H1 (cell line): ENCODE data around the gene OR6C6.

Source experiments
- POLR2AphosphoS5 ChIP-seq: IDR thresholded peaks from 2 replicates; pipeline ENCODE4 v1.6.1; 2011; ENCODE audit warnings: low read depth, low read length
- TF ChIP-seq, protein P1 (sequence below): IDR thresholded peaks from 2 replicates; pipeline ENCODE4 v1.6.1; 2011; ENCODE audit warnings: low read length, improper control_type of control experiment

DNA sequence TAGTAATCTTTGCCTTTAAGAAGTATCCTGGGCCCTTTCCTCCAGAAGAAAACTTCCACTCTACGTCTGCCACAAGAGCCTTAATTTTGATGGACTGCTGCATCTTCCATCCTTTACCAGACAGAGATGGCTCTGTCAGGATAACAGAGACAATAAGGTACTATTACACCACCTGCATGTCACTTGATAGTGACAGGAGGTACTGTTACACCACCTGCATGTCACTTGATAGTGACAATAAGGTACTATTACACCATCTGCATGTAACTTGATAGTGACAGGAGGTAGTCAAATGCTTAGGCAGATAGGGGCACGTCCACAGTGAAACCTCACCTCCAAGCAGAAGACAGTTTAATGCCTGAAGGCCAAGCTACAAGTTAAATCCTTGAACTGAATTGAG, 38.1 kb downstream of the OR6C6 start:
- no peak for TF ChIP-seq POLR2AphosphoS5
- TF ChIP-seq, protein P1, sequence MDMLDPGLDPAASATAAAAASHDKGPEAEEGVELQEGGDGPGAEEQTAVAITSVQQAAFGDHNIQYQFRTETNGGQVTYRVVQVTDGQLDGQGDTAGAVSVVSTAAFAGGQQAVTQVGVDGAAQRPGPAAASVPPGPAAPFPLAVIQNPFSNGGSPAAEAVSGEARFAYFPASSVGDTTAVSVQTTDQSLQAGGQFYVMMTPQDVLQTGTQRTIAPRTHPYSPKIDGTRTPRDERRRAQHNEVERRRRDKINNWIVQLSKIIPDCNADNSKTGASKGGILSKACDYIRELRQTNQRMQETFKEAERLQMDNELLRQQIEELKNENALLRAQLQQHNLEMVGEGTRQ, result no peak
